Measurements from ENCODE around the gene ACTA1. TPM values are rescaled to one million over a fixed set of nuclear protein-coding genes. Genes with fewer than 3 reads are reported as not detected.
"Not testable (repeated sequence)": the region's sequence is repeated elsewhere in the genome, so short reads cannot be mapped to it uniquely, and the experiment has no call there.

Gene ACTA1
- total RNA-seq, 4 donors from 2014 or later = 0.21 to 10.8 (median 1.7) TPM

- H3K4me3 ChIP-seq (ENCODE audit: low read depth, poor library complexity, severe bottlenecking) = no peak overlapping the region
- WGBS, 2 donors = 30 to 33% methylated on average over 8 of the region's 8 CpGs
- DNase-seq (ENCODE audit: low spot score in 2 of 2) = no peak
- TF ChIP-seq POLR2A (IDR thresholded peaks at IDR 0.05) = no peak
- no peak for TF ChIP-seq CTCF (IDR thresholded peaks at IDR 0.05)
- intact Hi-C loops (cut with DNase I; ENCODE audit: low total_unique reads) = no loop called here
These were observed 25.3 kb downstream of the ACTA1 start for GRCh38 chr1:229408458-229409037.

- TF ChIP-seq CTCF (IDR thresholded peaks at IDR 0.05) = no peak
- intact Hi-C loops (cut with DNase I; ENCODE audit: low total_unique reads) = no loop called here
- no peak overlapping the region for H3K4me3 ChIP-seq (ENCODE audit: low read depth, poor library complexity, severe bottlenecking)
- no peak for DNase-seq (ENCODE audit: low spot score in 2 of 2)
- 14 to 19% methylated on average over 36 to 67 of the region's 68 CpGs for WGBS, 2 donors
These were observed 26.5 kb downstream of the ACTA1 start for GRCh38 chr1:229407206-229408026.

GRCh38 chr1:229406798-229407197 lies 27.1 kb downstream of the ACTA1 start:
- TF ChIP-seq CTCF (IDR thresholded peaks at IDR 0.05) (no peak), POLR2A (IDR thresholded peaks at IDR 0.05) (no peak)
- DNase-seq (ENCODE audit: low spot score in 2 of 2) = no peak
- H3K4me3 ChIP-seq (ENCODE audit: low read depth, poor library complexity, severe bottlenecking) = no peak overlapping the region
- WGBS, 2 donors = 37 to 52% methylated on average over 10 of the region's 10 CpGs
- intact Hi-C loops (cut with DNase I; ENCODE audit: low total_unique reads) = no loop called here

GRCh38 chr1:229403573-229403972 lies 30.3 kb downstream of the ACTA1 start:
- TF ChIP-seq CTCF (IDR thresholded peaks at IDR 0.05) (no peak), POLR2A (IDR thresholded peaks at IDR 0.05) (no peak)
- intact Hi-C loops (cut with DNase I; ENCODE audit: low total_unique reads) = no loop called here

GRCh38 chr1:229402993-229403392 lies 30.9 kb downstream of the ACTA1 start:
- no peak for DNase-seq (ENCODE audit: low spot score in 2 of 2)
- 57 to 62% methylated on average over 6 of the region's 6 CpGs for WGBS, 2 donors
- no peak overlapping the region for H3K4me3 ChIP-seq (ENCODE audit: low read depth, poor library complexity, severe bottlenecking)
- intact Hi-C loops (cut with DNase I; ENCODE audit: low total_unique reads) = no loop called here
- TF ChIP-seq POLR2A (IDR thresholded peaks at IDR 0.05) (no peak), CTCF (IDR thresholded peaks at IDR 0.05) (no peak)

More at GRCh38 chr1:229403573-229403972, 30.3 kb downstream of the ACTA1 start:
- WGBS, 2 donors = 86 to 88% methylated on average over 8 of the region's 8 CpGs
- DNase-seq (ENCODE audit: low spot score in 2 of 2) = no peak
- H3K4me3 ChIP-seq (ENCODE audit: low read depth, poor library complexity, severe bottlenecking) = no peak overlapping the region

- 80 to 88% methylated on average over 4 of the region's 4 CpGs for WGBS, 2 donors
- DNase-seq (ENCODE audit: low spot score in 2 of 2); intact Hi-C loops (cut with DNase I; ENCODE audit: low total_unique reads); H3K4me3 ChIP-seq (ENCODE audit: low read depth, poor library complexity, severe bottlenecking): not testable (repeated sequence)
These were observed 31.6 kb downstream of the ACTA1 start for GRCh38 chr1:229402329-229402728.
